Tibial nerve (tissue), 4 donors: ENCODE measurements around the gene GNB5. TPM values are rescaled to one million over a fixed set of nuclear protein-coding genes. Genes with fewer than 3 reads are reported as not detected.

Experiments
- DNase-seq, 2 donors: peaks; one replicate each; pipeline ENCODE4 v3.0.0-alpha.2; 2019; ENCODE audit warnings: low spot score in 2 of 2
- H3K27ac ChIP-seq, 4 donors: fragments of 200-600 bp; sonication (generic) in 3 of 4; one replicate each; pipeline ENCODE4 v1.5.1; 2017 to 2019; ENCODE audit warnings: mild to moderate bottlenecking in 1 of 4
- H3K27me3 ChIP-seq, 2 donors: fragments of 200-600 bp; sonication (generic) in 1 of 2; one replicate each; pipeline versions ENCODE4 v1.5.1 to v1.6.0; 2017 to 2019
- H3K36me3 ChIP-seq, 3 donors: fragments of 200-600 bp; sonication (generic); one replicate each; pipeline ENCODE4 v1.5.1; 2018 to 2019
- H3K4me1 ChIP-seq, 4 donors: fragments of 200-600 bp; sonication (generic) in 3 of 4; one replicate each; pipeline ENCODE4 v1.5.1; 2017 to 2019
- H3K4me3 ChIP-seq, 4 donors: fragments of 200-600 bp; sonication (generic) in 3 of 4; one replicate each; pipeline ENCODE4 v1.5.1; 2017 to 2019; ENCODE audit warnings: mild to moderate bottlenecking in 1 of 4, moderate library complexity in 1 of 4
- H3K9me3 ChIP-seq, 4 donors: fragments of 200-600 bp; sonication (generic) in 3 of 4; one replicate each; pipeline ENCODE4 v1.5.1; 2017 to 2019
- EP300 ChIP-seq, 2 donors: sonication (generic); formaldehyde crosslinking; IDR thresholded peaks; one replicate each; pipeline ENCODE4 v1.6.1; 2017; ENCODE audit warnings: antibody characterized with exemption in 2 of 2, mild to moderate bottlenecking in 1 of 2
- POLR2A ChIP-seq, 2 donors: fragments of 450-650 bp; IDR thresholded peaks; one replicate each; pipeline ENCODE4 v1.6.1; 2017; ENCODE audit warnings: antibody characterized with exemption in 2 of 2, mild to moderate bottlenecking in 2 of 2, moderate library complexity in 2 of 2
- WGBS, 2 donors: methylation state at CpG; one replicate each; pipeline ENCODE4 v1.1.5; 2018; 5-methylcytosine and 5-hydroxymethylcytosine counted together
- total RNA-seq, 4 donors: library from RNA; depleted of rRNA; stranded (reverse); fragments of >200 nt; gene quantifications; one replicate each; pipeline ENCODE4 v1.1.0, GENCODE V29; 2016
- TF ChIP-seq, protein P1 (sequence below), 5 experiments: fragments of 200-600 bp in 3 of 5; fragments of 450-650 bp in 2 of 5; sonication (generic) in 3 of 5; IDR thresholded peaks; one replicate each; pipeline ENCODE4 v1.5.1; 2016 to 2019; ENCODE audit warnings: antibody characterized with exemption in 5 of 5, mild to moderate bottlenecking in 3 of 5, moderate library complexity in 2 of 5

Gene GNB5
- total RNA-seq, 4 donors from 2014 or later: 5.5 to 24.1 (median 16.4) TPM

DNA sequence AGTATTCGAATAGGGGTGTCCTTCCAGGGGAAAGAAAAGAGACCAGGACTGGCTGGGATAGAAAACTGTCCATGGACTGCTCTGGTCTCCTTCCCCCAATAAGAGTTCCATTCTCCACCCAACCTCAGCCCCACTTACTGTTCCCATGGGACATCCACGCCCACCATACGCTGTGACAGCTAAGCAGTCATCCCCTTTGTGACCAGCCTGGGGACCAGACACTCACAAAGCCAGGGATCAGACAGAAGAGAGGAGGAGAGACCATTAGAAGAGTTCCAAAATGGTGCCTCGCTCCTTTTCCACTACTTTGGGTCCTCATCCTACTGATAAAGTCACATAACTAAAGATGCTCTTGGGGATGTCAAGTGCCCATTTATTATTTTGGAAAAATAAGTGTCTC lies 27.6 kb upstream of the GNB5 start:
- WGBS, 2 donors: 90 to 97% methylated on average over 4 of the region's 4 CpGs
- H3K9me3 ChIP-seq: no peaks in the 10 kb centered on the region

GRCh38 chr15:52218371-52218770 lies 27.2 kb upstream of the GNB5 start:
- TF ChIP-seq, protein P1, sequence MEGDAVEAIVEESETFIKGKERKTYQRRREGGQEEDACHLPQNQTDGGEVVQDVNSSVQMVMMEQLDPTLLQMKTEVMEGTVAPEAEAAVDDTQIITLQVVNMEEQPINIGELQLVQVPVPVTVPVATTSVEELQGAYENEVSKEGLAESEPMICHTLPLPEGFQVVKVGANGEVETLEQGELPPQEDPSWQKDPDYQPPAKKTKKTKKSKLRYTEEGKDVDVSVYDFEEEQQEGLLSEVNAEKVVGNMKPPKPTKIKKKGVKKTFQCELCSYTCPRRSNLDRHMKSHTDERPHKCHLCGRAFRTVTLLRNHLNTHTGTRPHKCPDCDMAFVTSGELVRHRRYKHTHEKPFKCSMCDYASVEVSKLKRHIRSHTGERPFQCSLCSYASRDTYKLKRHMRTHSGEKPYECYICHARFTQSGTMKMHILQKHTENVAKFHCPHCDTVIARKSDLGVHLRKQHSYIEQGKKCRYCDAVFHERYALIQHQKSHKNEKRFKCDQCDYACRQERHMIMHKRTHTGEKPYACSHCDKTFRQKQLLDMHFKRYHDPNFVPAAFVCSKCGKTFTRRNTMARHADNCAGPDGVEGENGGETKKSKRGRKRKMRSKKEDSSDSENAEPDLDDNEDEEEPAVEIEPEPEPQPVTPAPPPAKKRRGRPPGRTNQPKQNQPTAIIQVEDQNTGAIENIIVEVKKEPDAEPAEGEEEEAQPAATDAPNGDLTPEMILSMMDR (IDR thresholded peaks at IDR 0.05): no peak
- TF ChIP-seq EP300 (IDR thresholded peaks at IDR 0.05) (no peak), POLR2A (IDR thresholded peaks at IDR 0.05) (no peak)
- H3K27ac ChIP-seq: no peak overlapping the region
- no peak overlapping the region for H3K4me3 ChIP-seq
- no peaks in the 10 kb centered on the region for H3K36me3 ChIP-seq
- H3K27me3 ChIP-seq: no peaks in the 10 kb centered on the region
- DNase-seq: no peak
- H3K4me1 ChIP-seq: no peaks in the 10 kb centered on the region
- no peaks in the 10 kb centered on the region for H3K9me3 ChIP-seq
- 88 to 93% methylated on average over 3 of the region's 3 CpGs for WGBS, 2 donors

More for the DNA sequence above, 27.6 kb upstream of the GNB5 start:
- Histone ChIP-seq H3K27me3 (no peaks in the 10 kb centered on the region), H3K4me3 (no peak overlapping the region), H3K4me1 (no peaks in the 10 kb centered on the region), H3K27ac (no peak overlapping the region), H3K36me3 (no peaks in the 10 kb centered on the region)
- no peak for DNase-seq
- no peak for TF ChIP-seq POLR2A (IDR thresholded peaks at IDR 0.05)
- no peak for TF ChIP-seq EP300 (IDR thresholded peaks at IDR 0.05)
- TF ChIP-seq, protein P1 (IDR thresholded peaks at IDR 0.05): no peak

DNA sequence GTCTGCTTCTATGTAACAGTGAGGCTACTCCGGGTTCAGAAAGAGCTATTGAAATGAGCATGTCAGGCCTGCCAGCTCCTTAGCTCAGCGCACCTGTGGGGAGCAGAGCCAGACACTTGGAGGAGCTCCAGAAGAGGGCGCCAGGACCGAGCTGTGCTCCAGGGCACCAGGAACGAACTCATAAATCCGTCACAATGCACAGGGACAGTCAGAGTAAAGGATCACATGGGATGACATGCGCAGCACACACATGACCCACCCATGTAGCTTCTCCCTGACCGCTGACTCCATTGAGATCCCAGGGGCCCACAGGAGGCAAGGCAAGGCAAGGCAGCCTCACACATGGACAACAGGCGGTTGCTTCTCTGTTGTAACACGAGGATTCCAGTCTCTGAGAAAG lies 26.0 kb upstream of the GNB5 start:
- Histone ChIP-seq H3K9me3 (no peaks in the 10 kb centered on the region), H3K27me3 (no peaks in the 10 kb centered on the region), H3K4me1 (no peaks in the 10 kb centered on the region), H3K4me3 (no peak overlapping the region), H3K27ac (no peak overlapping the region), H3K36me3 (no peaks in the 10 kb centered on the region)
- no peak for DNase-seq
- TF ChIP-seq, protein P1 (IDR thresholded peaks at IDR 0.05): no peak
- TF ChIP-seq EP300 (IDR thresholded peaks at IDR 0.05) (no peak), POLR2A (IDR thresholded peaks at IDR 0.05) (no peak)
- WGBS, 2 donors: 79 to 84% methylated on average over 10 of the region's 10 CpGs

DNA sequence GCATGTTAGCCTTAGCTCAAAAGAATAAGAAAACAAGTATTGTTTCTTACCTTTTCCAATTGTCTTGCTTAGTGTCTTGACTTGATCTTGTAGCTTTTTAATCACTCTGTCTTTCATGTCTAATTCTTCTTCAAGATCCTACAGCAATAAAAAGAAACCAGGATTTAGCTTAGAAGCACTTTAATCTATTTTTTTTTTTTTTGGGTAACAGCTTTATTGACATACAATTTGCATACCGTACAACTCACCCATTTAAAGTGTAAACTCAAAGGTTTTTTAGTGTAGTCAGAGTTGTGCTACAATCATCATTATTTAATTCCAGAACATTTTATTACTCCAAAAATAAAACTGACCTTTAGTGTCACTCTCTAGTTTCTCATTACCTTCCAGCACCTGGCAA lies 23.4 kb upstream of the GNB5 start:
- TF ChIP-seq, protein P1 (IDR thresholded peaks at IDR 0.05): no peak
- TF ChIP-seq EP300 (IDR thresholded peaks at IDR 0.05) (no peak), POLR2A (IDR thresholded peaks at IDR 0.05) (no peak)
- 50 to 71% methylated on average over 1 of the region's 1 CpG for WGBS, 2 donors
- H3K4me1 ChIP-seq: no peaks in the 10 kb centered on the region
- DNase-seq: no peak
- H3K36me3 ChIP-seq: no peaks in the 10 kb centered on the region
- no peaks in the 10 kb centered on the region for H3K27me3 ChIP-seq
- H3K4me3 ChIP-seq: no peak overlapping the region
- no peaks in the 10 kb centered on the region for H3K9me3 ChIP-seq
- no peak overlapping the region for H3K27ac ChIP-seq

- TF ChIP-seq POLR2A (IDR thresholded peaks at IDR 0.05): no peak
- TF ChIP-seq, protein P1 (IDR thresholded peaks at IDR 0.05): no peak
- Histone ChIP-seq H3K9me3 (no peaks in the 10 kb centered on the region), H3K36me3 (no peaks in the 10 kb centered on the region), H3K27me3 (no peaks in the 10 kb centered on the region), H3K27ac (no peak overlapping the region), H3K4me1 (no peaks in the 10 kb centered on the region), H3K4me3 (no peak overlapping the region)
- WGBS, 2 donors: 65% methylated on average over 3 of the region's 3 CpGs
- no peak for DNase-seq
Measured at GRCh38 chr15:52213206-52213605, 22.0 kb upstream of the GNB5 start.
